22Rv1 (cell line): ENCODE data around the gene CFAP251.

Experiments used
- CTCF ChIP-seq: fragments of 450-650 bp; IDR thresholded peaks from 2 replicates; pipeline ENCODE4 v1.5.1; 2017; ENCODE audit warnings: mild to moderate bottlenecking
- ZFX ChIP-seq: fragments of 450-650 bp; IDR thresholded peaks from 2 replicates; pipeline ENCODE4 v1.6.1; 2017; ENCODE audit warnings: antibody characterized with exemption, borderline replicate concordance

DNA sequence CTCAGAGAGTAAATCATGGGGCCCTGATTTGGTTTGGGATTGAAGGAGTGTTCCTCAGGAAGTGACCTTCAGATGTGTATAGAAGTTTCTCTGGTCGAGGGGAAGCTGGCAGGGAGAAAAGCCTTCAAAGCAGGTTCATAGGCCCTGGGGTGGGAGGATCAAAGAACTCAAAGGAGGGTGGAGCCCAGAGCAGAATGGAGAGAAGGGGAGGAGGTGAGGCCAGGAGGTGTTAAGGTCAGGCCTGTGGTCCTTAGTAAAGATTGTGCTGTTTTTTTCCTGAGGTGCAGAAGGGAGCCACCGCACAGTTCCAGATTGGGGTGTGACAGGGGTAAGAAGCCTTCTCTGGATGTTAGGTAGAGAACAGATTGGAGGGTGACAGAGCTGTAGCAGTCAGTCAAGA lies 9.7 kb upstream of the CFAP251 start:
- TF ChIP-seq CTCF (no peak), ZFX (no peak)
